Muscle of leg (tissue), 11 donors: ENCODE results near the gene DST. TPM values are rescaled to one million over a fixed set of nuclear protein-coding genes. Genes with fewer than 3 reads are reported as not detected.

Experiments
- DNase-seq: peaks from one replicate; pipeline ENCODE4 v3.0.0; 2013
- H3K27ac ChIP-seq: one replicate; pipeline ENCODE4 v1.5.1; 2013; ENCODE audit warnings: mild to moderate bottlenecking, low read length, control low read depth
- H3K27me3 ChIP-seq: one replicate; pipeline ENCODE4 v1.6.1; 2013; ENCODE audit warnings: low read length; ENCODE audit not compliant: control insufficient read depth, insufficient read depth
- H3K36me3 ChIP-seq: one replicate; pipeline ENCODE4 v1.6.1; 2013; ENCODE audit warnings: low read length; ENCODE audit not compliant: control insufficient read depth, insufficient read depth
- H3K4me1 ChIP-seq: one replicate; pipeline ENCODE4 v1.6.1; 2013; ENCODE audit warnings: low read length; ENCODE audit not compliant: control insufficient read depth, insufficient read depth
- H3K4me3 ChIP-seq: one replicate; pipeline ENCODE4 v1.5.1; 2013; ENCODE audit warnings: low read length, control low read depth
- H3K9me3 ChIP-seq: replicated peaks from 2 replicates; pipeline ENCODE4 v1.6.1; 2013; ENCODE audit warnings: low read depth, low read length; ENCODE audit not compliant: control insufficient read depth
- whole genome bisulfite sequencing: methylation state at CpG from one replicate; pipeline ENCODE4 v1.1.5; 2013; ENCODE audit warnings: missing lambda C conversion rate; ENCODE audit not compliant: insufficient coverage; 5-methylcytosine and 5-hydroxymethylcytosine counted together
- polyA plus RNA-seq, 8 donors: library from polyadenylated mRNA; unstranded; fragments of 120-200 nt; gene quantifications; one replicate each; pipeline versions ENCODE4 v1.2.1 to v1.2.3, GENCODE V29; 2013; ENCODE audit warnings: inconsistent platforms in 1 of 8, low replicate concordance in 1 of 8; ENCODE audit not compliant: insufficient read length in 8 of 8, insufficient read depth in 1 of 8
- total RNA-seq: library from RNA; stranded (reverse); fragments of 120-200 nt; gene quantifications from one replicate; pipeline ENCODE4 v1.2.4, GENCODE V29; 2013

Gene DST
- total and polyA plus RNA-seq, 9 donors: 154 to 219 (median 179) TPM

GRCh38 chr6:56450376-56450775 is 192.3 kb downstream of the DST start:
- no peaks in the 10 kb centered on the region for H3K9me3 ChIP-seq
- H3K4me3 ChIP-seq: no peak overlapping the region
- H3K27me3 ChIP-seq: no peaks in the 10 kb centered on the region
- no peak overlapping the region for H3K27ac ChIP-seq
- peaks cover 10% of the 10 kb centered on the region for H3K4me1 ChIP-seq
- H3K36me3 ChIP-seq: no peaks in the 10 kb centered on the region
- no peak for DNase-seq
- 50% methylated on average over 1 of the region's 3 CpGs for WGBS

- Histone ChIP-seq H3K4me1 (peaks cover 14% of the 10 kb centered on the region), H3K4me3 (no peak overlapping the region), H3K27ac (no peak overlapping the region), H3K36me3 (no peaks in the 10 kb centered on the region), H3K9me3 (no peaks in the 10 kb centered on the region), H3K27me3 (peaks cover 2% of the 10 kb centered on the region)
- DNase-seq: peak; percentile 53
- no CpG with 5 or more reads among the region's 1 CpG for WGBS
These were observed 194.6 kb downstream of the DST start for GRCh38 chr6:56448046-56448445.

GRCh38 chr6:56445818-56446217 is 196.9 kb downstream of the DST start:
- H3K27ac ChIP-seq: peak overlapping the region; percentile 68
- peak; percentile 85 for DNase-seq

GRCh38 chr6:56444855-56445254 is 197.8 kb downstream of the DST start:
- DNase-seq: no peak
- no peak overlapping the region for H3K27ac ChIP-seq
- no peaks in the 10 kb centered on the region for H3K36me3 ChIP-seq
- H3K9me3 ChIP-seq: peaks cover under 1% of the 10 kb centered on the region
- H3K27me3 ChIP-seq: peaks cover 2% of the 10 kb centered on the region
- WGBS: no CpG with 5 or more reads among the region's 2 CpGs
- peaks cover 9% of the 10 kb centered on the region for H3K4me1 ChIP-seq
- no peak overlapping the region for H3K4me3 ChIP-seq

More at GRCh38 chr6:56445818-56446217, 196.9 kb downstream of the DST start:
- peaks cover 9% of the 10 kb centered on the region for H3K4me1 ChIP-seq
- H3K4me3 ChIP-seq: no peak overlapping the region
- H3K27me3 ChIP-seq: peaks cover 2% of the 10 kb centered on the region
- WGBS: 31% methylated on average over 3 of the region's 8 CpGs
- H3K9me3 ChIP-seq: no peaks in the 10 kb centered on the region
- H3K36me3 ChIP-seq: no peaks in the 10 kb centered on the region

GRCh38 chr6:56440551-56440981 is 202.1 kb downstream of the DST start:
- WGBS: 93% methylated on average over 2 of the region's 4 CpGs

GRCh38 chr6:56437171-56437900 is 205.4 kb downstream of the DST start:
- H3K4me1 ChIP-seq: no peaks in the 10 kb centered on the region
- no peaks in the 10 kb centered on the region for H3K27me3 ChIP-seq
- H3K4me3 ChIP-seq: no peak overlapping the region
- DNase-seq: no peak
- H3K9me3 ChIP-seq: peaks cover 10% of the 10 kb centered on the region
- 63% methylated on average over 2 of the region's 5 CpGs for WGBS
- no peaks in the 10 kb centered on the region for H3K36me3 ChIP-seq
- no peak overlapping the region for H3K27ac ChIP-seq

More at GRCh38 chr6:56440551-56440981, 202.1 kb downstream of the DST start:
- H3K27ac ChIP-seq: no peak overlapping the region
- H3K36me3 ChIP-seq: no peaks in the 10 kb centered on the region
- H3K4me3 ChIP-seq: no peak overlapping the region
- peaks cover 2% of the 10 kb centered on the region for H3K27me3 ChIP-seq
- H3K4me1 ChIP-seq: peaks cover 4% of the 10 kb centered on the region
- DNase-seq: no peak
- peaks cover 7% of the 10 kb centered on the region for H3K9me3 ChIP-seq

GRCh38 chr6:56435754-56436153 is 206.9 kb downstream of the DST start:
- no peaks in the 10 kb centered on the region for H3K27me3 ChIP-seq
- H3K27ac ChIP-seq: no peak overlapping the region
- H3K4me1 ChIP-seq: no peaks in the 10 kb centered on the region
- no peak for DNase-seq
- H3K4me3 ChIP-seq: no peak overlapping the region
- no peaks in the 10 kb centered on the region for H3K36me3 ChIP-seq
- 94% methylated on average over 2 of the region's 4 CpGs for WGBS
- H3K9me3 ChIP-seq: peaks cover 16% of the 10 kb centered on the region

- Histone ChIP-seq H3K9me3 (peaks cover 16% of the 10 kb centered on the region), H3K4me1 (no peaks in the 10 kb centered on the region), H3K4me3 (no peak overlapping the region), H3K27ac (no peak overlapping the region), H3K27me3 (no peaks in the 10 kb centered on the region), H3K36me3 (no peaks in the 10 kb centered on the region)
- no CpG with 5 or more reads among the region's 2 CpGs for WGBS
- no peak for DNase-seq
These were observed 207.4 kb downstream of the DST start for GRCh38 chr6:56435326-56435725.

- Histone ChIP-seq H3K36me3 (no peaks in the 10 kb centered on the region), H3K27me3 (no peaks in the 10 kb centered on the region), H3K9me3 (peaks cover 13% of the 10 kb centered on the region), H3K4me1 (no peaks in the 10 kb centered on the region), H3K27ac (no peak overlapping the region), H3K4me3 (no peak overlapping the region)
- DNase-seq: no peak
- WGBS: no CpG with 5 or more reads among the region's 2 CpGs
These were observed 208.1 kb downstream of the DST start for GRCh38 chr6:56434606-56435005.

GRCh38 chr6:56433119-56433518 is 209.6 kb downstream of the DST start:
- 78% methylated on average over 19 of the region's 36 CpGs for WGBS
- no peaks in the 10 kb centered on the region for H3K36me3 ChIP-seq
- no peak overlapping the region for H3K4me3 ChIP-seq
- no peak overlapping the region for H3K27ac ChIP-seq
- DNase-seq: no peak
- no peaks in the 10 kb centered on the region for H3K27me3 ChIP-seq
- peaks cover 9% of the 10 kb centered on the region for H3K9me3 ChIP-seq
- H3K4me1 ChIP-seq: no peaks in the 10 kb centered on the region
